Smooth muscle cell (in vitro differentiated cells): ENCODE data around the gene BLOC1S5. TPM values are rescaled to one million over a fixed set of nuclear protein-coding genes. Genes with fewer than 3 reads are reported as not detected.

Experiments used
- DNase-seq: peaks from one replicate; lab custom pipeline; 2025; ENCODE audit not compliant: unreplicated experiment; lab: John Stamatoyannopoulos, UW
- H2AFZ ChIP-seq: fragments of 200-600 bp; sonication (generic); 2 replicates; pipeline ENCODE4 v1.6.0; 2016; ENCODE audit warnings: antibody characterized with exemption, low read depth, mild to moderate bottlenecking
- H3F3A ChIP-seq: fragments of 200-600 bp; sonication (generic); 2 replicates; pipeline ENCODE4 v1.6.0; 2017; ENCODE audit warnings: antibody characterized with exemption, low read depth
- H3K27ac ChIP-seq: fragments of 200-600 bp; sonication (generic); 2 replicates; pipeline ENCODE4 v1.5.1; 2016; ENCODE audit warnings: low read depth, mild to moderate bottlenecking
- H3K27me3 ChIP-seq: fragments of 200-600 bp; sonication (generic); 2 replicates; pipeline ENCODE4 v1.6.1; 2016; ENCODE audit warnings: low read depth, mild to moderate bottlenecking
- H3K36me3 ChIP-seq: fragments of 200-600 bp; sonication (generic); 2 replicates; pipeline ENCODE4 v1.5.1; 2016; ENCODE audit warnings: low read depth
- H3K4me1 ChIP-seq: fragments of 200-600 bp; sonication (generic); 2 replicates; pipeline ENCODE4 v1.5.1; 2016; ENCODE audit warnings: low read depth
- H3K4me2 ChIP-seq: fragments of 200-600 bp; sonication (generic); 2 replicates; pipeline ENCODE4 v1.6.0; 2016; ENCODE audit warnings: mild to moderate bottlenecking
- H3K4me3 ChIP-seq: fragments of 200-600 bp; sonication (generic); 2 replicates; pipeline ENCODE4 v1.5.1; 2016; ENCODE audit warnings: mild to moderate bottlenecking
- H3K79me2 ChIP-seq: fragments of 200-600 bp; sonication (generic); 2 replicates; pipeline ENCODE4 v1.6.0; 2016; ENCODE audit warnings: low read depth, mild to moderate bottlenecking
- H3K9ac ChIP-seq: fragments of 200-600 bp; sonication (generic); 2 replicates; pipeline ENCODE4 v1.6.0; 2016; ENCODE audit warnings: low read depth
- H3K9me3 ChIP-seq: fragments of 200-600 bp; sonication (generic); replicated peaks from 2 replicates; pipeline ENCODE4 v1.5.1; 2016; ENCODE audit warnings: low read depth
- H4K20me1 ChIP-seq: fragments of 200-600 bp; sonication (generic); 2 replicates; pipeline ENCODE4 v1.6.0; 2016; ENCODE audit warnings: low read depth
- WGBS: methylation state at CpG from one replicate; pipeline ENCODE4 v1.1.7; 2016; ENCODE audit warnings: low lambda C conversion rate; 5-methylcytosine and 5-hydroxymethylcytosine counted together
- polyA plus RNA-seq: library from polyadenylated mRNA; unstranded; fragments of >200 nt; fragmentation: Nextera tagmentation; extraction: Ambion mirVana; gene quantifications from 2 replicates; pipeline ENCODE4 v1.2.1, GENCODE V29; 2016
- total RNA-seq: library from RNA; depleted of rRNA; stranded (reverse); fragments of >200 nt; gene quantifications from 2 replicates; pipeline ENCODE4 v1.2.3, GENCODE V29; 2014
- TF ChIP-seq, protein P1 (sequence below): fragments of 200-600 bp; sonication (generic); IDR thresholded peaks from 2 replicates; pipeline ENCODE4 v1.5.1; 2017; ENCODE audit warnings: borderline replicate concordance, mild to moderate bottlenecking, antibody characterized with exemption; ENCODE audit not compliant: insufficient read depth, poor library complexity, severe bottlenecking

BLOC1S5 gene
- total and polyA plus RNA-seq, 2 experiments from 2014 or later, result 10.7 to 13.7 TPM

- H3K4me1 ChIP-seq, result peaks cover 6% of the 10 kb centered on the region
- peak overlapping the region; percentile 27 for H3K4me2 ChIP-seq
- no peak overlapping the region for H2AFZ ChIP-seq
- H3K9me3 ChIP-seq, result no peaks in the 10 kb centered on the region
- H3K36me3 ChIP-seq, result peaks cover 11% of the 10 kb centered on the region
- no peaks in the 10 kb centered on the region for H3K79me2 ChIP-seq
- H3F3A ChIP-seq, result peaks cover 5% of the 10 kb centered on the region
- DNase-seq, result no peak
- TF ChIP-seq, protein P1, sequence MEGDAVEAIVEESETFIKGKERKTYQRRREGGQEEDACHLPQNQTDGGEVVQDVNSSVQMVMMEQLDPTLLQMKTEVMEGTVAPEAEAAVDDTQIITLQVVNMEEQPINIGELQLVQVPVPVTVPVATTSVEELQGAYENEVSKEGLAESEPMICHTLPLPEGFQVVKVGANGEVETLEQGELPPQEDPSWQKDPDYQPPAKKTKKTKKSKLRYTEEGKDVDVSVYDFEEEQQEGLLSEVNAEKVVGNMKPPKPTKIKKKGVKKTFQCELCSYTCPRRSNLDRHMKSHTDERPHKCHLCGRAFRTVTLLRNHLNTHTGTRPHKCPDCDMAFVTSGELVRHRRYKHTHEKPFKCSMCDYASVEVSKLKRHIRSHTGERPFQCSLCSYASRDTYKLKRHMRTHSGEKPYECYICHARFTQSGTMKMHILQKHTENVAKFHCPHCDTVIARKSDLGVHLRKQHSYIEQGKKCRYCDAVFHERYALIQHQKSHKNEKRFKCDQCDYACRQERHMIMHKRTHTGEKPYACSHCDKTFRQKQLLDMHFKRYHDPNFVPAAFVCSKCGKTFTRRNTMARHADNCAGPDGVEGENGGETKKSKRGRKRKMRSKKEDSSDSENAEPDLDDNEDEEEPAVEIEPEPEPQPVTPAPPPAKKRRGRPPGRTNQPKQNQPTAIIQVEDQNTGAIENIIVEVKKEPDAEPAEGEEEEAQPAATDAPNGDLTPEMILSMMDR, result no peak
- peak overlapping the region; percentile 93 for H3K27ac ChIP-seq
- H3K27me3 ChIP-seq, result no peaks in the 10 kb centered on the region
- H3K4me3 ChIP-seq, result no peak overlapping the region
- H4K20me1 ChIP-seq, result peaks cover 2% of the 10 kb centered on the region
- H3K9ac ChIP-seq, result peak overlapping the region; percentile 50
- WGBS, result 59% methylated on average over 4 of the region's 4 CpGs
Observed at GRCh38 chr6:8084586-8084985, 20.4 kb upstream of the BLOC1S5 start.

GRCh38 chr6:8082954-8083858 is 19.0 kb upstream of the BLOC1S5 start:
- 68% methylated on average over 11 of the region's 11 CpGs for WGBS
- no peak for DNase-seq
- peaks cover 5% of the 10 kb centered on the region for H3F3A ChIP-seq

DNA sequence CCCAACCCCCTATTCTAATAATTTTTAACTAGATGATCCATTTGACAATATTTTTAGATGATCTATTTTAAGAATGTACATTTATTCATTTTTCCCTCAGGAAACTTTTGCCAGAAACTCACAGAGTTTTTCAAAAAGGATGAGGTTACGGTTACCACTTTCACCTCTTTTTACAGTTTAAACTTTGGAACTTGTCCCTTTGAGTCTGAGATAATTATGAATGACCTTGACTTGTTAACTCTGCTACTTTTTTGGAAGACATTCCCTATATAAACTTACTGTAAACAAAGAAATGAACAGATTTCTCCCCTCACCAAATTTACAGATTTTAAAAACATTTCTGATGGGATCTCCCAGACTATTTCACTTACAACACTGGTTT is 18.4 kb upstream of the BLOC1S5 start:
- H4K20me1 ChIP-seq, result peaks cover 2% of the 10 kb centered on the region
- no peak overlapping the region for H3K4me3 ChIP-seq
- peaks cover 5% of the 10 kb centered on the region for H3F3A ChIP-seq
- H3K79me2 ChIP-seq, result no peaks in the 10 kb centered on the region
- DNase-seq, result no peak
- H3K27me3 ChIP-seq, result no peaks in the 10 kb centered on the region
- no peaks in the 10 kb centered on the region for H3K36me3 ChIP-seq
- peak overlapping the region; percentile 13 for H3K4me2 ChIP-seq
- no peak overlapping the region for H2AFZ ChIP-seq
- peak overlapping the region; percentile 7 for H3K9ac ChIP-seq
- TF ChIP-seq, protein P1, result no peak
- WGBS, result 98% methylated on average over 1 of the region's 1 CpG
- H3K9me3 ChIP-seq, result no peaks in the 10 kb centered on the region
- peaks cover 6% of the 10 kb centered on the region for H3K4me1 ChIP-seq
- peak overlapping the region; percentile 93 for H3K27ac ChIP-seq

More at GRCh38 chr6:8082954-8083858, 19.0 kb upstream of the BLOC1S5 start:
- TF ChIP-seq, protein P1, result no peak
- H3K27ac ChIP-seq, result peak overlapping the region; percentile 93
- no peaks in the 10 kb centered on the region for H3K27me3 ChIP-seq
- no peaks in the 10 kb centered on the region for H3K9me3 ChIP-seq
- H3K4me2 ChIP-seq, result peak overlapping the region; percentile 13
- H4K20me1 ChIP-seq, result peaks cover 2% of the 10 kb centered on the region
- no peak overlapping the region for H2AFZ ChIP-seq
- H3K4me3 ChIP-seq, result no peak overlapping the region
- peaks cover 6% of the 10 kb centered on the region for H3K4me1 ChIP-seq
- H3K79me2 ChIP-seq, result no peaks in the 10 kb centered on the region
- peak overlapping the region; percentile 17 for H3K9ac ChIP-seq
- H3K36me3 ChIP-seq, result no peaks in the 10 kb centered on the region
